GM18526 (cell line): Measurements from ENCODE around the gene MYO7B.

Source experiments
- POLR2A ChIP-seq: IDR thresholded peaks from 3 replicates; pipeline ENCODE4 v1.6.1; 2011; ENCODE audit not compliant: insufficient read length; ENCODE audit errors: extremely low read depth

MYO7B gene

GRCh38 chr2:127618551-127619202, 83.2 kb downstream of the MYO7B start:
- TF ChIP-seq POLR2A: no peak

GRCh38 chr2:127619203-127619590, 83.7 kb downstream of the MYO7B start:
- TF ChIP-seq POLR2A: no peak

- TF ChIP-seq POLR2A: no peak
Observed at GRCh38 chr2:127619877-127620705, 84.6 kb downstream of the MYO7B start.

- TF ChIP-seq POLR2A: no peak
Observed at GRCh38 chr2:127620866-127621265, 85.4 kb downstream of the MYO7B start.

- TF ChIP-seq POLR2A: no peak
Observed at GRCh38 chr2:127621981-127622431, 86.5 kb downstream of the MYO7B start.

- no peak for TF ChIP-seq POLR2A
Observed at GRCh38 chr2:127622561-127623387, 87.3 kb downstream of the MYO7B start.

- TF ChIP-seq POLR2A: no peak
Observed at GRCh38 chr2:127623388-127624319, 88.2 kb downstream of the MYO7B start.

GRCh38 chr2:127624320-127624755, 88.9 kb downstream of the MYO7B start:
- no peak for TF ChIP-seq POLR2A

GRCh38 chr2:127624756-127625571, 89.5 kb downstream of the MYO7B start:
- no peak for TF ChIP-seq POLR2A

GRCh38 chr2:127625572-127625951, 90.1 kb downstream of the MYO7B start:
- TF ChIP-seq POLR2A: no peak

- no peak for TF ChIP-seq POLR2A
Observed at GRCh38 chr2:127626175-127626574, 90.7 kb downstream of the MYO7B start.

- TF ChIP-seq POLR2A: no peak
Observed at GRCh38 chr2:127626917-127627739, 91.6 kb downstream of the MYO7B start.

- TF ChIP-seq POLR2A: no peak
Observed at GRCh38 chr2:127627740-127628571, 92.5 kb downstream of the MYO7B start.
